ENCODE results near the gene ART1. TPM values are rescaled to one million over a fixed set of nuclear protein-coding genes. Genes with fewer than 3 reads are reported as not detected.

ART1 gene
- polyA plus RNA-seq, 6 donors from 2014 or later = not detected

DNA sequence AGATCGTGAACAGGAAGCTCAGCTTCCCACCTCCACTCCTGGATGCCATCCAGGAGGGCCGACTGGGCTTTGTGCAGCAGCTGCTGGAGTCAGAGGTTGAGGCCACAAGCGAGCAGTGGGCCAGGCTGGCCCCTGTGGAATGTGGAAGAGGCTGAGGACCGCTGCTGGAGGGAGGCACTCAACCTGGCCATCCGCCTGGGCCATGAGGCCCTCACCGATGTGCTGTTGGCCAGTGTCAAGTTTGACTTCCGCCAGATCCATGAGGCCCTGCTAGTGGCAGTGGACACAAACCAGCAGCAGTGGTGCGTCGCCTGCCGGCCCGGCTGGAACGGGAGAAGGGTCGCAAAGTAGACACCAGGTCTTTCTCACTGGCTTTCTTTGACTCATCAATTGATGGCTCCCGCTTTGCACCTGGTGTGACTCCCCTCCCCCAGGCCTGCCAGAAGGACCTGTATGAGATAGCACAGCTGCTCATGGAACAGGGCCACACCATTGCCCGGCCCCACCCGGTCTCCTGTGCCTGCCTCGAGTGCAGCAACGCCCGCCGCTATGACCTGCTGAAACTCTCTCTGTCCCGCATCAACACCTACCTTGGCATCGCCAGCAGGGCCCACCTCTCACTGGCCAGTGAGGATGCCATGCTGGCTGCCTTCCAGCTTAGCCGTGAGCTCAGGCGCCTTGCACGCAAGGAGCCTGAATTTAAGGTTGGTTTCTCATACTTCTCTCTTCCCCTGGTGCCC lies 28.0 kb upstream of the ART1 start:
- no peak for ATAC-seq (ENCODE audit: low read depth in 2 of 2)
- peaks cover 3 to 10% (median 9%) of the 10 kb centered on the region in 3 donors for H3K27me3 Mint-ChIP-seq
- H3K9me3 Mint-ChIP-seq = peaks cover 0 to 7% (median 3%) of the 10 kb centered on the region in 7 donors
- peak overlapping the region in 1 of 6 donors; percentile 28 for H3K27ac Mint-ChIP-seq
- no peak for DNase-seq
- no peak overlapping the region for H3K4me3 Mint-ChIP-seq
- H3K36me3 Mint-ChIP-seq = no peaks in the 10 kb centered on the region
- H3K4me1 Mint-ChIP-seq = peaks cover 13 to 15% (median 13%) of the 10 kb centered on the region in 3 donors

DNA sequence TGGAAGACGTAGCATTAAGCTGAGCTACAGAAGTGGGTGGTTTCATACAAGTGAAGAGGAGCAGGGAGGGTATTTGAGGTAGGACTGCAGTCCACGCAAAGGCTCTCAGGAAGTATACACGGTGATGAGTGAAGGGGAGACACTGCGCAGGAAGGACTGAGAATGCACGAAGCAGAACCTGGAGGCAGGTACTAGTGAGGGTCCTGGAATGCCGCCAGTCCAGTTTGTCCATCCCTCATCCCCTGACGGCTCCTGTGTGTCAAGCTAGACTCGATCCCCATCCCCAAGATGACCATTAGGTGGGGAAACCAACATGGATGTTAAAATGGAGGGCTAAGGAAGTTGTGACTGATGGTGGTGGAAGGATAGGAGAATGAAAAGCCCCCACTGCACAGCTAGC lies 26.9 kb upstream of the ART1 start:
- no peaks in the 10 kb centered on the region for H3K36me3 Mint-ChIP-seq
- no peak for DNase-seq
- no peaks in the 10 kb centered on the region for H3K9me3 Mint-ChIP-seq
- no peak for ATAC-seq (ENCODE audit: low read depth in 2 of 2)
- no peak overlapping the region for H3K4me3 Mint-ChIP-seq
- peaks cover 0 to 10% (median 9%) of the 10 kb centered on the region in 3 donors for H3K27me3 Mint-ChIP-seq
- peak overlapping the region in 1 of 6 donors; percentile 71 for H3K27ac Mint-ChIP-seq
- peaks cover 13 to 15% (median 13%) of the 10 kb centered on the region in 3 donors for H3K4me1 Mint-ChIP-seq

DNA sequence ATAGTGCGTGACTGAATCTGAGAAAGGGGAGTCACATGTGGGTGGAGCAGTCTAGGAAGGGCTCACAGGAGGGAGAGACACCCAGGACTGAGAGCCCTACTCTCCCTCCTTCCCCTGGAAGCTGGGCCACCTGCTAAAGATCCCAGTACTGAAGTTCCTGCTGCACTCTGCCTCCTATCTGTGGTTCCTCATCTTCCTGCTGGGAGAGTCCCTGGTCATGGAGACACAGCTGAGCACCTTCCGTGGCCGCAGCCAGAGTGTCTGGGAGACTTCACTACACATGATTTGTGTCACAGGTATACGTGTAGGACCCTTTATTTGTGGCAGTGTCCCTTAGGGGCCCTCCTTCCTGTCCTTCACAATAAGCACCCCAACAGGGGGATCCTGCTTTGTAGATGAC lies 22.4 kb upstream of the ART1 start:
- DNase-seq = no peak
- no peak overlapping the region for H3K4me3 Mint-ChIP-seq
- H3K36me3 Mint-ChIP-seq = no peaks in the 10 kb centered on the region
- H3K27me3 Mint-ChIP-seq = peaks cover 0 to 8% (median 0%) of the 10 kb centered on the region in 3 donors
- no peak for ATAC-seq (ENCODE audit: low read depth in 2 of 2)
- H3K27ac Mint-ChIP-seq = no peak overlapping the region
- H3K4me1 Mint-ChIP-seq = peaks cover 4 to 10% (median 5%) of the 10 kb centered on the region in 3 donors
- no peaks in the 10 kb centered on the region for H3K9me3 Mint-ChIP-seq

DNA sequence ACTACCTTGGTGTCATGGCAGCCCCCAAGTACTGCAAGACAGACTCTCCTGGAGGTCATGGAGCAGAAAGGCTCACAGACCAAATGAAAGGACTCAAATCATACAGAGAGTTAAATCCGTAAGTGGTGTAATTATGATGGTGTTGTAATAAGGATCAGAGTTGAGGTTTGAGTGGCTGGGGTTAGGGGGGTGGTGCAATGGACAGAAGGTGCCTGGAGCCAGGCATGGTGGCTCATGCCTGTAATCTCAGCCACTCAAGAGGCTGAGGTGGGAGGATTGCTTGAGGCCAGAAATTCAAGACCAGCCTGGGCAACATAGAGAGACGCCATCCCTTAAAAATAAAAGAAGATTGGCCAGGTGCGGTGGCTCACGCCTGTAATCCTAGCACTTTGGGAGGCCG lies 21.8 kb upstream of the ART1 start:
- no peak overlapping the region for H3K27ac Mint-ChIP-seq

DNA sequence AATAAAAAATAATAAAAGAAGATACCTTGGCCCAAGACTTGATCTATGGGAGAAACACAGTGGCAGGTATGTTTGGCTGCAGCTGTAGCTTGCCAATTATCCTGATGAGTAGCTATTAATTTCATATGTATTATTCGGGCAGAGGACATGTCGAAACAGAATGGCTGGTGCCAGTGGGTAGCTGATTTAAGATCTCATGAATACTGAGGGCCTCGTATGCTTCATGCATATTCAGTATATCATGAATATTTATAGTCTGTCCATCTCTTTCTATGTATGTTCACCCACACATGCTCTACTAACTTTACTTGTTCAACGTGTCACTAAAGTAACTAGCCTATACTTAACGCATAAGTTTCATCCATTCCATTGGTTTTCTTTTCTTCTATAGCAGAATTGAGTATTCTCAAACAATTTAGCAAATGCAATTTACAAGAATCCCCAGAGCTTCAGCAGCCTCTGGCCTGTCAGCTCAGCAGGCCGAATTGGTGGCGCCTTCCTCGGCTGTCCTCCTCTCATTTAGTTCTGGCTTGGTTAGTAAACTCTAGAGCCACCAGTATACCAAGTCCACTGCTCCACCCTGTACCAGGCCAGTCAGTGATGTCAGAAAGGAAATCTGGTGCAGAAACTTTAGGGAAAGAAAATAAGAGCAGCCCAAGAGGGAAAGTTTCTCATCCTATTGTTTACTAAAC lies 21.0 kb upstream of the ART1 start:
- no peak for DNase-seq
- Mint-ChIP-seq H3K27ac (no peak overlapping the region), H3K27me3 (peaks cover 0 to 8% (median 5%) of the 10 kb centered on the region in 3 donors), H3K9me3 (no peaks in the 10 kb centered on the region), H3K4me1 (peaks cover 4 to 10% (median 5%) of the 10 kb centered on the region in 3 donors), H3K36me3 (peaks cover 0 to 4% of the 10 kb centered on the region in 2 donors), H3K4me3 (no peak overlapping the region)
- ATAC-seq (ENCODE audit: low read depth in 2 of 2) = no peak

More for the DNA sequence above, 21.8 kb upstream of the ART1 start:
- Mint-ChIP-seq H3K27me3 (peaks cover 0 to 8% (median 0%) of the 10 kb centered on the region in 3 donors), H3K4me3 (no peak overlapping the region), H3K36me3 (no peaks in the 10 kb centered on the region), H3K9me3 (no peaks in the 10 kb centered on the region), H3K4me1 (peaks cover 4 to 10% (median 5%) of the 10 kb centered on the region in 3 donors)
- DNase-seq = no peak
- no peak for ATAC-seq (ENCODE audit: low read depth in 2 of 2)

DNA sequence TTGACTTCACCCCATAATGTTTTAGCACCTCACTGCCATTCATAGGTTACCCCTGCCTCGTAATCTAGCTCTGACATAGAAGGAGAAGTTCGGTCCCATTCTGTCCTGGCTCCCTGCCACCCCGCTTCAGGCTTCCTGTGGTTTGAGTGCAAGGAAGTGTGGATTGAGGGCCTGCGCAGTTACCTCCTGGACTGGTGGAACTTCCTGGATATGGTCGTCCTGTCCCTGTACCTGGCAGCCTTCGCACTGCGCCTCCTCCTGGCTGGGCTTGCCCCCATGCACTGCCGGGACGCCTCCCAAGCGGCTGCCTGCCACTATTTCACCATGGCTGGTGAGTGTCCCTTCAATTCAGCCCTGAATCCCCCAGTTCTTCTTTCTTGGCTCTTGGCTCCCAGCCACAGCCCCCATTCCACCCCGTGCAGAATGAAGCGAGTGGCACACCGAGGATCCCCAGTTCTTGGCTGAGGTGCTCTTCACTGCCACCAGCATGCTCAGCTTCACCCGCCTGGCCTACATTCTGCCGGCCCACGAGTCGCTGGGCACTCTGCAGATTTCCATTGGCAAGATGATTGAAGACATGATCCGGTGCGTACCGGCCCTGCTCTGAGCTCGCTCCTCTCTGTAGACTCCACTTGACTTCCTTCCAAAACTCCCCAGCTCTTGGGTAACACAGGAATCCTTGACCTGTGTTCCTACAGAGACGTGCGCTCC lies 18.5 kb upstream of the ART1 start:
- H3K9me3 Mint-ChIP-seq = no peaks in the 10 kb centered on the region
- H3K27me3 Mint-ChIP-seq = peaks cover 0 to 8% (median 8%) of the 10 kb centered on the region in 3 donors
- DNase-seq = no peak
- no peak for ATAC-seq (ENCODE audit: low read depth in 2 of 2)
- peak overlapping the region in 2 of 6 donors; percentile 14 to 88 for H3K27ac Mint-ChIP-seq
- H3K4me3 Mint-ChIP-seq = no peak overlapping the region
- peaks cover 4 to 10% (median 5%) of the 10 kb centered on the region in 3 donors for H3K4me1 Mint-ChIP-seq
- peaks cover 0 to 7% of the 10 kb centered on the region in 2 donors for H3K36me3 Mint-ChIP-seq

DNA sequence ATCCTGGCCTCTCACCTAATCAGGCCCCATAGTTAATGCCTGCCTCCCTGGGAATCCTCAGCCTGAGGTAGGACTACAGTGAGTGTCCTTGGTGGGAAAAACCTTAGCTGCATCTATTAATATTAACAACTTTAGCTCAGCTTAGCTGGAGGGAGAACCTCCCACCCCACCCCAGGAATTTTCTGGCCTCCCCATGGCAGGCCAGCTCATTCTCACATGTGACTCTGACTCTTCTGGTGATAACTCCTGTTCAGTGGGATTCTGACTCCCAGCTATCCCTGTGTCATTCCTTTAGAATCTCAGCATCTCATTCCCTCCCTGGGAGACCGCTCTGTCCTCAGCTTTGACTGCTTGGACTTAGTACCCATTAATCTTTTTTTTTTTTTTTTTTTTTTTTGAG lies 17.6 kb upstream of the ART1 start:
- Mint-ChIP-seq H3K36me3 (peaks cover 0 to 7% of the 10 kb centered on the region in 2 donors), H3K4me3 (no peak overlapping the region), H3K4me1 (peaks cover 4 to 10% (median 5%) of the 10 kb centered on the region in 3 donors), H3K27me3 (peaks cover 0 to 8% (median 8%) of the 10 kb centered on the region in 3 donors), H3K27ac (peak overlapping the region in 1 of 6 donors; percentile 14), H3K9me3 (no peaks in the 10 kb centered on the region)
- no peak for ATAC-seq (ENCODE audit: low read depth in 2 of 2)
- DNase-seq = no peak

DNA sequence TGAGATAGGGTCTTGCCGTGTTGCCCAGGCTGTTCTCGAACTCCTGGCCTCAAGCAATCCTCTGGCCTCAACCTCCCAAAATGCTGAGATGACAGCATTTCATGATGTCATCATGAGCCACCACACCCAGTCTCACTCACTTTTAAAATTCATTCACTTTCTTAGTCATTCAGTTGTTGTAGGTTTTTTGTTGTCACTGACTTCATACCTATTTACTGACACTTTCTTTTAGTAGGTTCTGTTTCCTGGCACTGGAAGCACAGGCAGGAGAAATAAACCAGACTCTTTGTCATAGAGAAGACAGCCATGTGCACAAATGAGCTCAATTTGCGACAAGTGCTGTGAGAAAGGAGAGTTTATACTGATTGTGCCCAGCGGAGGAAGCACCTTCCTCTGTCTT lies 13.6 kb upstream of the ART1 start:
- peaks cover 0 to 28% (median 15%) of the 10 kb centered on the region in 3 donors for H3K27me3 Mint-ChIP-seq
- no peak overlapping the region for H3K4me3 Mint-ChIP-seq
- no peak for DNase-seq
- H3K36me3 Mint-ChIP-seq = peaks cover 0 to 7% of the 10 kb centered on the region in 2 donors
- ATAC-seq (ENCODE audit: low read depth in 2 of 2) = no peak
- peaks cover 4 to 7% (median 5%) of the 10 kb centered on the region in 3 donors for H3K4me1 Mint-ChIP-seq
- peaks cover 0 to 2% (median 0%) of the 10 kb centered on the region in 7 donors for H3K9me3 Mint-ChIP-seq
- no peak overlapping the region for H3K27ac Mint-ChIP-seq

DNA sequence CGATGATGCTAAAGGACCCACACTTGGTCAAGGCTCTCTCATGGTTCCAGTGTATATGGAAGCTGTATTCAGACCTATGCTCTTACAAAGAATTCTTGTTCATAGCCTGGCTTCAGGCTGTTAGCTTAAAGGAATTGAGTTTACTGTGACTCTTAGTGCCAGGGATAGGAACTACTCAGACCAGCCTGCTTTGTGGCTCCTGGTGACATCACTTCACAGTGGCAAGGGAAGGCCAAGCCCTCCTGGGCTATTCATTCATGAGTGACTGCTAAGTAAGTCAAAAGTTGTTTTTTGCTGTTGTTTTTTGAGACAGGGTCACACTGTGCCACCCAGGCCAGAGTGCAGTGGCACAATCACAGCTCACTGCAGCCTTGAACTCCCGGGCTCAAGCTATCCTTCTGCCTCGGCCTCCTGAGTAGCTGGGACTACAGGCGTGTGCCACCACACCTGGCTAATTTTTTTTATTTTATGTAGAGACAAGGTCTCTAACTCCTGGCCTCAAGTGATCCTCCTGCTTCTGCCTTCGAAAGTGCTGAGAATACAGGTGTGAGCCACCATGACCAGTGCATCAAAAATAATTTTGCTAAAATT lies 12.8 kb upstream of the ART1 start:
- Mint-ChIP-seq H3K36me3 (peaks cover 0 to 7% of the 10 kb centered on the region in 2 donors), H3K9me3 (peaks cover 0 to 2% (median 0%) of the 10 kb centered on the region in 7 donors), H3K4me3 (no peak overlapping the region), H3K4me1 (no peaks in the 10 kb centered on the region), H3K27ac (no peak overlapping the region), H3K27me3 (peaks cover 0 to 35% (median 11%) of the 10 kb centered on the region in 3 donors)
- DNase-seq (no peak), ATAC-seq (ENCODE audit: low read depth in 2 of 2) (no peak)

DNA sequence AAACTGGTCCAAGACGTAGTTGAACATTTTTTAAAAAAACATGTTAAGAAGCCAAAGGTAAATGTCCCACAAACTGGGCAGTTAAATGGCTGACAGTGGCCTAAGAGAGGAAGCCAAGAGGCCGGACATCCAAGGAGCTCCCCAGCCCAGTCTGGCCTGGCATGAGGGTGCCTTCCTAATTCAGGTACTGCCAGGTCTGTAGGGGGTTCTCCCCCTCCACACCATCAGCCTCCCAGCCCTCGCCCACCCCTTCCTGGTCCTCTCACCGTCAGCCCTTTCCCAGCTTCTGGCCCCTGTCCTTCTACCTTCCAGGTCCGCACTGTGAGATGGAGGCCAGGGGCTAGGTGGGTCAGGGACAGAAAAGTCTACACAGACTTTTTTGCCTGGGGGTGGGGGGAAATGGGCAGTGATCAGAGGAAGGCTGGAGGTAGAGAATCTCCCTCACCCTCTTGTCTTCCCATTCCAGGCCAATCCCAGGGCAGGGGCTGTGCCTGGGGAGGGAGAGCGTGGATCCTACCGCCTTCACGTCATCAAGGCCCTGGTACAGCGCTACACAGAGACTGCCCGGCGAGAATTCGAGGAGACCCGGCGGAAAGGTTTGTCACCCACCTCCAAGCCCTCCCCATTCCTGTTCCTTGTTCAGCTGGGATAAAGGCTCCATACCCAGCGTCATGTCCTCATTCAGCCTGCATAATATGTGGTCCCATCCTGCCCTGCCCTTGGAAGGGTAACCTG lies 9.1 kb upstream of the ART1 start:
- H3K4me1 Mint-ChIP-seq = no peaks in the 10 kb centered on the region
- no peak for ATAC-seq (ENCODE audit: low read depth in 2 of 2)
- H3K27me3 Mint-ChIP-seq = peaks cover 4 to 44% (median 21%) of the 10 kb centered on the region in 3 donors
- no peak overlapping the region for H3K4me3 Mint-ChIP-seq
- H3K9me3 Mint-ChIP-seq = peaks cover 0 to 2% (median 0%) of the 10 kb centered on the region in 7 donors
- no peak for DNase-seq
- no peak overlapping the region for H3K27ac Mint-ChIP-seq
- no peaks in the 10 kb centered on the region for H3K36me3 Mint-ChIP-seq

DNA sequence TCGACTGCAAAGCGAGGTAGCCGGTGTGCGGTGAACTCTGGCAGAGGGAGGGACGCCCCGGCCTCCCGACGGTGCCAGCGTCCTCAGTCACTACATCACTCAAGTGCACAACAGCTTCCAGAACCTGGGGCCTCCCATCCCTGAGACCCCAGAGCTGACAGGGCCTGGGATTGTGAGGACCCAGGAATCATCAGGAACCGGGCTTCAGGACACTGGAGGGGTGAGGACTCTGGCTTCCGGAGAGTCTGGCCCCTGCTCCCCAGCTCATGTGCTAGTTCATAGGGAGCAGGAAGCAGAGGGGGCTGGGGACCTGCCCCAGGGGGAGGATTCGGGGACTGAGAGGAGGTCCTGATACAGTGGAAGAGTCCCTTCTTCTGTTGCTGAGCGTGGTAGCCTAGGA lies 7.7 kb upstream of the ART1 start:
- no peak for ATAC-seq (ENCODE audit: low read depth in 2 of 2)
- no peak overlapping the region for H3K4me3 Mint-ChIP-seq

DNA sequence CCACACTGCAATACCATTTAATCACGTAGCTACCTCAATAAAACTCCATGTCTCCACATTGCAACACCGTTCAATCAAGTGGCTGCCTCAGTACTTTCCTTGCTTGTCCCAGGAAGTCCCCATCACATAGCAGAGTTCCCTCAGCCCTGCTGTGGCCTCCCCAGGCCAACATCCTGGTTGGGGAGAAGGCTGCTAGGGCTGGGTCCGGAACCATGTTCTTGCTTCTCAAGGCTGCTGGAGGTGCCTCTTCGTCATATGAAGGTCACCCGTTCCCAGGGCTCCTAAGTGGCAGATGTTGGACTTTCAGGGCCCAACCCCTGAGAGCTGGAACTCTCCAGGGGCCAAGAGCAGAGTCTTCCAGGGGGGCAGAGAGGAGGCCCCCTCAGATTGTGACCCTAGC lies 6.4 kb upstream of the ART1 start:
- DNase-seq (no peak), ATAC-seq (ENCODE audit: low read depth in 2 of 2) (no peak)
- H3K27ac Mint-ChIP-seq = peak overlapping the region in 1 of 6 donors; percentile 34
- H3K36me3 Mint-ChIP-seq = peaks cover 0 to 7% of the 10 kb centered on the region in 2 donors
- H3K4me1 Mint-ChIP-seq = peaks cover 6 to 12% (median 10%) of the 10 kb centered on the region in 3 donors
- H3K27me3 Mint-ChIP-seq = peaks cover 9 to 62% (median 40%) of the 10 kb centered on the region in 3 donors
- peaks cover 0 to under 1% (median 0%) of the 10 kb centered on the region in 7 donors for H3K9me3 Mint-ChIP-seq
- no peak overlapping the region for H3K4me3 Mint-ChIP-seq

More for the DNA sequence above, 7.7 kb upstream of the ART1 start:
- peaks cover 0 to 5% (median 4%) of the 10 kb centered on the region in 3 donors for H3K4me1 Mint-ChIP-seq
- peak overlapping the region in 1 of 6 donors; percentile 20 for H3K27ac Mint-ChIP-seq
- peaks cover 0 to 2% (median 0%) of the 10 kb centered on the region in 7 donors for H3K9me3 Mint-ChIP-seq
- peaks cover 4 to 53% (median 28%) of the 10 kb centered on the region in 3 donors for H3K27me3 Mint-ChIP-seq
- no peak for DNase-seq
- peaks cover 0 to 7% of the 10 kb centered on the region in 2 donors for H3K36me3 Mint-ChIP-seq
